K562 (cell line): ENCODE data around the gene TBC1D16.

ENCODE experiments used
- BCL6 ChIP-seq: fragments of 250-450 bp; sonication (Bioruptor Pico); IDR thresholded peaks from 2 replicates; pipeline ENCODE4 v1.4.0; 2020
- BRF1 ChIP-seq: IDR thresholded peaks from 3 replicates; pipeline ENCODE4 v1.6.1; 2011; ENCODE audit warnings: borderline replicate concordance, mild to moderate bottlenecking; ENCODE audit not compliant: insufficient read length; ENCODE audit errors: extremely low read depth
- CBX8 ChIP-seq: fragments of 200-600 bp; sonication (generic); IDR thresholded peaks from 2 replicates; pipeline ENCODE4 v1.6.1; 2012; ENCODE audit warnings: borderline replicate concordance, mixed run types, low read depth, mild to moderate bottlenecking, moderate library complexity, mixed read lengths, low read length, control low read depth, inconsistent platforms; ENCODE audit not compliant: poor library complexity, severe bottlenecking; ENCODE audit errors: extremely low read depth
- EGR1 ChIP-seq: fragments of 450-650 bp; conservative IDR thresholded peaks from 2 replicates; pipeline ENCODE4 v1.6.1; 2017; ENCODE audit warnings: mild to moderate bottlenecking
- MTF1 ChIP-seq: fragments of 250-450 bp; sonication (Bioruptor Pico); IDR thresholded peaks from 2 replicates; pipeline ENCODE4 v1.9.0; 2021; ENCODE audit warnings: moderate library complexity, mild to moderate bottlenecking, inconsistent platforms, borderline replicate concordance
- POLR2AphosphoS2 ChIP-seq: IDR thresholded peaks from 2 replicates; pipeline ENCODE4 v1.6.1; 2012; ENCODE audit warnings: low read length, improper control_type of control experiment
- RBBP5 ChIP-seq: fragments of 200-600 bp; sonication (generic); IDR thresholded peaks from 2 replicates; pipeline ENCODE4 v1.6.1; 2012; ENCODE audit warnings: borderline replicate concordance, mild to moderate bottlenecking, low read length, control low read depth, inconsistent platforms; ENCODE audit not compliant: insufficient read depth, poor library complexity, severe bottlenecking
- RFX5 ChIP-seq: IDR thresholded peaks from 2 replicates; pipeline ENCODE4 v1.6.1; 2011; ENCODE audit warnings: low read depth, mild to moderate bottlenecking, improper control_type of control experiment, low read length
- SPI1 ChIP-seq: IDR thresholded peaks from 2 replicates; pipeline ENCODE4 v1.6.1; 2011; ENCODE audit warnings: low read depth, low read length, control low read depth, borderline replicate concordance
- ZNF347 ChIP-seq: fragments of 450-650 bp; formaldehyde crosslinking; IDR thresholded peaks from 2 replicates; pipeline ENCODE4 v1.4.0; 2020; ENCODE audit warnings: low read depth, mild to moderate bottlenecking, moderate library complexity
- TF ChIP-seq, protein P1 (sequence below), 3 experiments: IDR thresholded peaks in 2 of 3; conservative IDR thresholded peaks in 1 of 3; 2 replicates each; pipeline ENCODE4 v1.5.1; 2011 to 2012; ENCODE audit warnings: low read length in 3 of 3, mild to moderate bottlenecking in 3 of 3, control low read depth in 2 of 3, improper control_type of control experiment in 1 of 3, inconsistent platforms in 1 of 3, low read depth in 1 of 3, mixed read lengths in 1 of 3, moderate library complexity in 1 of 3; ENCODE audit not compliant: insufficient read depth in 2 of 3
- TF ChIP-seq, protein P2 (sequence below): sonication (generic); formaldehyde crosslinking; IDR thresholded peaks from 2 replicates; pipeline ENCODE4 v1.8.0; 2022; ENCODE audit warnings: mild to moderate bottlenecking, missing genetic modification reagents
- TF ChIP-seq, protein P3 (sequence below): IDR thresholded peaks from 2 replicates; pipeline ENCODE4 v1.6.1; 2016; ENCODE audit warnings: missing genetic modification characterization, missing compliant biosample characterization
- TF ChIP-seq, protein P4 (sequence below): sonication (generic); formaldehyde crosslinking; IDR thresholded peaks from 2 replicates; pipeline ENCODE4 v1.8.0; 2022; ENCODE audit warnings: mild to moderate bottlenecking, missing genetic modification reagents

DNA sequence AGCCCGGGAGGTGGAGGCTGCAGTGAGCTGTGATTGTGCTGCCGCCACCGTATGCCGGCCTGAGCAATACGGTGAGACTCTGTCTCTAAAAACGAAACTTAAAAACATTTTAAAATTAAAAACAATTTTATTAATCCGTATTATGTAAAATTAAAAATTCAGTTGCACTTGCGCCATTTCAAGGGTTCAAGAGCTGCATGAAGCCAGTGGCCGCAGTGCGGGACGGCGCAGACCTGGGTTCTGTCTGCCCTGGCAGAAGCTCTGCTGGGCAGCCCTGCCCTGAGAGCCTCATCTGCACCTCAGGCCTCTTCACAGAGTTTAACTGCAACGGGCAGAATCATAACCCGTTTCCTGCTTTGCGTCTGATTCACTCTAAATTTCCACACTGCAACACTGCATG lies 31.7 kb downstream of the TBC1D16 start:
- TF ChIP-seq RFX5 = no peak
- TF ChIP-seq BCL6 (CRISPR knock-in tag) = no peak
- TF ChIP-seq RBBP5 = no peak
- TF ChIP-seq BRF1 = no peak
- no peak for TF ChIP-seq ZNF347 (CRISPR knock-in tag)
- TF ChIP-seq, protein P1, sequence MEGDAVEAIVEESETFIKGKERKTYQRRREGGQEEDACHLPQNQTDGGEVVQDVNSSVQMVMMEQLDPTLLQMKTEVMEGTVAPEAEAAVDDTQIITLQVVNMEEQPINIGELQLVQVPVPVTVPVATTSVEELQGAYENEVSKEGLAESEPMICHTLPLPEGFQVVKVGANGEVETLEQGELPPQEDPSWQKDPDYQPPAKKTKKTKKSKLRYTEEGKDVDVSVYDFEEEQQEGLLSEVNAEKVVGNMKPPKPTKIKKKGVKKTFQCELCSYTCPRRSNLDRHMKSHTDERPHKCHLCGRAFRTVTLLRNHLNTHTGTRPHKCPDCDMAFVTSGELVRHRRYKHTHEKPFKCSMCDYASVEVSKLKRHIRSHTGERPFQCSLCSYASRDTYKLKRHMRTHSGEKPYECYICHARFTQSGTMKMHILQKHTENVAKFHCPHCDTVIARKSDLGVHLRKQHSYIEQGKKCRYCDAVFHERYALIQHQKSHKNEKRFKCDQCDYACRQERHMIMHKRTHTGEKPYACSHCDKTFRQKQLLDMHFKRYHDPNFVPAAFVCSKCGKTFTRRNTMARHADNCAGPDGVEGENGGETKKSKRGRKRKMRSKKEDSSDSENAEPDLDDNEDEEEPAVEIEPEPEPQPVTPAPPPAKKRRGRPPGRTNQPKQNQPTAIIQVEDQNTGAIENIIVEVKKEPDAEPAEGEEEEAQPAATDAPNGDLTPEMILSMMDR (IDR thresholded peaks at IDR 0.05 in 2 of 3, conservative IDR thresholded peaks at IDR 0.05 in 1 of 3; ENCODE audit: insufficient read depth in 2 of 3, low read depth in 1 of 3, low read length in 3 of 3) = no peak
- no peak for TF ChIP-seq EGR1
- no peak for TF ChIP-seq MTF1 (CRISPR knock-in tag)
- TF ChIP-seq, protein P2, sequence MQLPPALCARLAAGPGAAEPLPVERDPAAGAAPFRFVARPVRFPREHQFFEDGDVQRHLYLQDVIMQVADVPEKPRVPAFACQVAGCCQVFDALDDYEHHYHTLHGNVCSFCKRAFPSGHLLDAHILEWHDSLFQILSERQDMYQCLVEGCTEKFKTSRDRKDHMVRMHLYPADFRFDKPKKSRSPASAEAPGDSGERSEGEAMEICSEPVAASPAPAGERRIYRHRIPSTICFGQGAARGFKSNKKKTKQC (CRISPR knock-in tag) = no peak
- TF ChIP-seq CBX8 = no peak
- TF ChIP-seq, protein P3, sequence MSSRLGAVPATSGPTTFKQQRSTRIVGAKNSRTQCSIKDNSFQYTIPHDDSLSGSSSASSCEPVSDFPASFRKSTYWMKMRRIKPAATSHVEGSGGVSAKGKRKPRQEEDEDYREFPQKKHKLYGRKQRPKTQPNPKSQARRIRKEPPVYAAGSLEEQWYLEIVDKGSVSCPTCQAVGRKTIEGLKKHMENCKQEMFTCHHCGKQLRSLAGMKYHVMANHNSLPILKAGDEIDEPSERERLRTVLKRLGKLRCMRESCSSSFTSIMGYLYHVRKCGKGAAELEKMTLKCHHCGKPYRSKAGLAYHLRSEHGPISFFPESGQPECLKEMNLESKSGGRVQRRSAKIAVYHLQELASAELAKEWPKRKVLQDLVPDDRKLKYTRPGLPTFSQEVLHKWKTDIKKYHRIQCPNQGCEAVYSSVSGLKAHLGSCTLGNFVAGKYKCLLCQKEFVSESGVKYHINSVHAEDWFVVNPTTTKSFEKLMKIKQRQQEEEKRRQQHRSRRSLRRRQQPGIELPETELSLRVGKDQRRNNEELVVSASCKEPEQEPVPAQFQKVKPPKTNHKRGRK (tag) = no peak
- no peak for TF ChIP-seq POLR2AphosphoS2
- TF ChIP-seq SPI1 = no peak
- TF ChIP-seq, protein P4, sequence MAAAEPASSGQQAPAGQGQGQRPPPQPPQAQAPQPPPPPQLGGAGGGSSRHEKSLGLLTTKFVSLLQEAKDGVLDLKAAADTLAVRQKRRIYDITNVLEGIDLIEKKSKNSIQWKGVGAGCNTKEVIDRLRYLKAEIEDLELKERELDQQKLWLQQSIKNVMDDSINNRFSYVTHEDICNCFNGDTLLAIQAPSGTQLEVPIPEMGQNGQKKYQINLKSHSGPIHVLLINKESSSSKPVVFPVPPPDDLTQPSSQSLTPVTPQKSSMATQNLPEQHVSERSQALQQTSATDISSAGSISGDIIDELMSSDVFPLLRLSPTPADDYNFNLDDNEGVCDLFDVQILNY (CRISPR knock-in tag) = no peak
